HG03571 (cell line): ENCODE measurements around the gene STXBP4.

Experiments used
- ATAC-seq: cut with Tn5 transposase; IDR thresholded peaks from one replicate; pipeline ENCODE4 v1.9.1; 2021; ENCODE audit not compliant: unreplicated experiment

The STXBP4 gene, protein sequence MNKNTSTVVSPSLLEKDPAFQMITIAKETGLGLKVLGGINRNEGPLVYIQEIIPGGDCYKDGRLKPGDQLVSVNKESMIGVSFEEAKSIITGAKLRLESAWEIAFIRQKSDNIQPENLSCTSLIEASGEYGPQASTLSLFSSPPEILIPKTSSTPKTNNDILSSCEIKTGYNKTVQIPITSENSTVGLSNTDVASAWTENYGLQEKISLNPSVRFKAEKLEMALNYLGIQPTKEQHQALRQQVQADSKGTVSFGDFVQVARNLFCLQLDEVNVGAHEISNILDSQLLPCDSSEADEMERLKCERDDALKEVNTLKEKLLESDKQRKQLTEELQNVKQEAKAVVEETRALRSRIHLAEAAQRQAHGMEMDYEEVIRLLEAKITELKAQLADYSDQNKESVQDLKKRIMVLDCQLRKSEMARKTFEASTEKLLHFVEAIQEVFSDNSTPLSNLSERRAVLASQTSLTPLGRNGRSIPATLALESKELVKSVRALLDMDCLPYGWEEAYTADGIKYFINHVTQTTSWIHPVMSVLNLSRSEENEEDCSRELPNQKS

DNA sequence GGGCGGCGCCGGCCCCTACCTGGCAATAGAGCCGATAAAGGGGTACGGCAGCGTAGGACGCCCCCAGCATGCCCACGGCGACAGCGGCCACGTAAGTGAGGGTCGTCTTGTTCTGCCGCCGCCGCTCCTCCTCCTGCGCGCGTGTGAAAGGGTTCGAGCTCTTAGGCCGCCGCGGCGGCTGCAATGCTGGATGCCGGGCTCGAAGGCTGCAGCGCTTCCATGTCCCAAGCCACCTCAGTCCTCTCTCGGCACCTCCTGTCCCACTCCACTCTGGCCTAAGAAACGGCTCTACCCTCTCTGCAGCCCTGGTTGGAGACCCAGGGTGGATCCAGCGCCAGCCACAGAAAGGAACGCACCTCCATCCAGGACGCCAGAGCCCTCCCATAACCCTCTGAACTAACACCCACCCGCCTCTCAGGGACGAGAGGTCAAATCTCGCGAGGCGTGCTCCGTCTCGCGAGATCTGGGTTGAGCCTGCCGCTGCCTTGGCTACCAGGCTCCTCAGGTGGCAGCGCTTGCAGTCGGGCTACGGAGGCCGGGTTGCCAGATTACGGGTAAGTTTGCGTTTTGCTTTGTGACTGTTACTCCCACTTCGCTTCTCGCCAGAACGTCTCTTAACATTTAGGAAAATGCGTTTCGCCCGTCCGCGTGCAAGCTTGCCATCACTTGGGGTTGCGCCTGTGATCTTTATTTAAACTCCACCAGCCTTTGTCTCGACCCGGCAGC is at the start of gene STXBP4, which contains the start of gene COX11:
Gene STXBP4 (plus strand): TSS at position 504 of the 726 bp plus-strand sequence. CDS start 17,455 bp downstream, outside the sequence.
Gene COX11 (minus strand): TSS at position 393 of the 726 bp plus-strand sequence. CDS start 8 bp downstream, at position 385.
- ATAC-seq = peak; percentile 89

DNA sequence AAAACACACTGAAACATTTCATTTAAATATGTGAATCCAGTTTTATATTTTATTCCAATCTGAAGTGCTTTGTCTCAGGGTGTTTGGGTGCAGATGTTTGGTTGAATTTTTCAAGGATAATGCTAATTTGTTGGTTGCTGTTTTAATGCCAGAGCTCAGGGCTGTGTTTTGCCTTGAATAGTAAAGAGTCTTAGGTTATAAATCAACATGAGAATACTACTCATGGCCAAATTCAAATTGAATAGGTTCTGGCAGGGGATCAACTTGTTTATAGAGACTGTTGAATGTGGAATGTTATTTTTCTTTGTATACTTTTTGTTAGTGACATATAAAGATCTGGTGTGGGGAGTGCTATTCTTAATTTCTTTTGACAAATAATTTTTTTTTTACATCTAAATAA is 49.1 kb upstream of the STXBP4 start:
- no peak for ATAC-seq

DNA sequence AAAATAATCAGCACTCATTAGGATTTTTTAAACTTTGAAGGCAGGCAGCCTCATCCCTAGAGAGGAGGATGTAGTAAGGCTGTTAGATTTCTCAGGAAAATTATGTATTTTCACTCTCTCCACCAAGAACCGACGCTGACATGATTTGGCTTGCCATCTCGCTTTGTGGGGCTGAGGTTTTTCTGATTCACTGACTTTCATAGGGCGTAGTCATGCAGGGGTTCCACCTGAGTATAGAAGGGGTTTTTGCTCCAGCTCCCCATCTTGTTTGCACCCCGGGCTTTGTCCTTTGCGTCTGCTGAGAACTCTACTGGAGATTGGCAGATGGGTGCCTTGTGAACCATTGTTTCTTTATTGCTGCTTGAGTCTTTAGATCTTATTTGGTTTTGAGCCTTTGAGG is 47.7 kb upstream of the STXBP4 start:
- no peak for ATAC-seq

DNA sequence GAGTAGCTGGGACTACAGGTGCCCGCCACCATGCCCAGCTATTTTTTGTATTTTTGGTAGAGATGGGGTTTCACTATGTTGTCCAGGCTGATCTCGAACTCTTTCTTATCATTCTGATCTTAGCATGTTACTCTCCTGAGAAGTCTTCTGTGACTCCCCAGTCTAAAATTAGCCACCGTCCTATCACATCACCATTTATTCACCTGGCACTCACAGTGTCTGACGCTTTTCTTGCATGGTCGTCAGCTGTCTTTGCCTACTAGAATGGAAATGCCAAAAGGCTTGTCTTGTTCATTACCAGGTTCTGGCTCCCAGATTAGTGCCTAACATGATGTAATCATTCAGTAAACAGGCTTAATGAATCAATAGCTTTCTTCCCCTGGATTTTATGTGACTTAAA is 44.2 kb upstream of the STXBP4 start:
- no peak for ATAC-seq

DNA sequence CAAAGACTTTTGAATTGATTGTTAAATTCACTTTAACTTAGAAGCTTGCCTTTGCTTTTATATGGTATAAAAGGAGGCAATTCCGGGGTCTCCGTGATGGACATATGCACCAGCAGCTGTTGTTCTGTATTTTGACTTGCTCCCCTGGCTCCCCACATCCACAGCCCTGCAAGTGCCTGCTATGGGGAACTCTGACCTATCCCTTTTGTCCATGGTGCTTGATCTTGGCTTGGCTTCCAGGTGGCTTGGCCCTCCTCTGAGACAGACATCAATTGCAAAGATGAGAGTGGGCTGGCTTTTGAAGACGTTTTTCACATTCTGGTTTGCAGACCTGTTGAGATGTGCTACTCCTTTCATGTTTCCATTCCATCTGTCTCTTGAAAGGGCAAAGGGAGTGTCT is 41.0 kb upstream of the STXBP4 start:
- no peak for ATAC-seq

DNA sequence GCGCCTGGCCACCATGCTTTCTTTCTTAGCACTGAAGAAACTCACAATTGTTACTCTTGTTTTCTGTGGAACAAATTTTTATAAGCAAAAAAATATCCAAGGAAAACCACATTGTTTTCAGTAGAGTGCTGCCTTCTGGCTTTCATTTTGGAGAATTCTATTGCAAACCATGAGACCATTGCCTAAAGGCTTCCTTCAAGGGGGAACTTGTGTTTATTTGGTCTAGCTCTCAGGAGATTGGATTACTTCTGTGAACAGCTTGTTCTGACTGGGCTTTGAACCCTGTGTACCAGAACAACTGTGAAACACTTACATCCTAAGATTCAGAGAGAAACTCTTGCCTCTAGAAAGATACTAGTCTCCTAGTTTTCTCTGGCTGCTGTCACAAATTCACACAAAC is 35.9 kb upstream of the STXBP4 start:
- no peak for ATAC-seq

DNA sequence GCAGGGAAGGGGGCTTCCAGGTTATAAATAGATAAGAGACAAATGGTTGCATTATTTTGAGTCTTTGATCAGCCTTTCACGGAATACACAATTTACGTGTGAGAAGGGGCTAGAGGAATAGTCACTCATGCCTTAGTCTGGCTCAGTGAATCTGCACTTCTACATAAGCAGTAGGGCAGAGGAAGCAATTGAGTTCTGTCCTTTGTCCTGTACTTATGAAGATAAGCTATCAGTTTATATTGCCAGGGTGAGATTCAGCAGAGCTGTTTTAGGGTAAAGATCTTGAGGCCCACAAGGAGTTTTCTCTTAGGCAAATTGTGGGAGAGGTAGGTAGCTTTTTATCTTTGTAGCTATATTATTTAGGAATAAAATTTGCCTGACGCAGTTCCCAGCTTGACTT is 34.6 kb upstream of the STXBP4 start:
- ATAC-seq = no peak

DNA sequence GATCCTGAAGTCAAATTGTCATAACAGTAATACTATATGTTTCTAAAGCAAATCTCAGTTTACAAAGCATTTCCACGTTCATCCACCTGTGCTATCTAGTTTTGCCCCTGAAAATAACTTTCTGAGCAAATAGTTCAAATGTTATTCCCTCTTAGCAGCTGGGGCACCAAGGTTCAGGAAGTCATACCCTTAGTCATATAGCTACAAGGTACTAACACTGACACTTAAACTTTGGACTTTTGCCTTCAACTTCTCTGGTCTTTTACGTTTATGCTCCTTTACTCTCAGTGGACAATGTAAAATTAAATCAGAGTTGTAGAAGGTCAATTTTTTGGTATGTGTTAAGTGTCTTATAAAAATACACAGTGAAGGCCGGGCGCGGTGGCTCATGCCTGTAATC is 33.1 kb upstream of the STXBP4 start:
- no peak for ATAC-seq

DNA sequence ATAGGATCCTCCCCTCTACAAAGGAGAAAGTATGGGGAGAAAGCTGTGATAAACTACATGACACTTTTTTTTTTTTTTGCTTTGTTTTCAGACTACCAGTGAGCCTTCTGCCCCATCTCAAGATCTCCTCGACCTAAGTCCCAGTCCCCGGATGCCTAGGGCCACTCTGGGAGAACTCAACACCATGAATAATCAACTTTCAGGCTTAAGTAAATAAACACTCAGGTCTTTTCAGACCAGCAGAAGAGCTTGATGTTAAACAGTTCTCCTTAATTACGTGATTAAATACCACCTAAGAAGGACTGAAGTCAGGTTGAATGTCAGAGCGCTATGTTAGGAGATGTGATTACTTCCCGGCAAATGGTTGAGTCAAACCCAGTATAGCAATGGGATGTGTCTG is 31.5 kb upstream of the STXBP4 start:
- ATAC-seq = no peak

DNA sequence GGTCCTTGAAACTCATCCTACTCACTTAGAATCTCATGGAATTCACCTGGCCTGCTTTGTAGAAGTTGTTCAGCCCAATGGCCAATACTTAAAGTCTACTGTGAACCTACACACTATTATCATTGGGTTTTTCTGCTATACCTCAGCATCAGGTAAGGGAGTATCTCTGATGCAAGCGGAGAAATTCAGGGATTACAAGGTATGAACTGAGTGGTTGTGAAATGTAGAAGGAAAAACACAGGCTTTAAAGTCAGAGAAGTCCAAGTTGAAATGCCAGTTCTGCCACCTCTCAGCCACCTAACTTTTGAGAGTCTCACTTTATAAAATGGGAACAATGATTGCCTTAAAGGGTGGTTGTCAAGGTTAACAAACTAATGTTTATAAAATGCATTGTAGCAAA is 31.1 kb upstream of the STXBP4 start:
- no peak for ATAC-seq

DNA sequence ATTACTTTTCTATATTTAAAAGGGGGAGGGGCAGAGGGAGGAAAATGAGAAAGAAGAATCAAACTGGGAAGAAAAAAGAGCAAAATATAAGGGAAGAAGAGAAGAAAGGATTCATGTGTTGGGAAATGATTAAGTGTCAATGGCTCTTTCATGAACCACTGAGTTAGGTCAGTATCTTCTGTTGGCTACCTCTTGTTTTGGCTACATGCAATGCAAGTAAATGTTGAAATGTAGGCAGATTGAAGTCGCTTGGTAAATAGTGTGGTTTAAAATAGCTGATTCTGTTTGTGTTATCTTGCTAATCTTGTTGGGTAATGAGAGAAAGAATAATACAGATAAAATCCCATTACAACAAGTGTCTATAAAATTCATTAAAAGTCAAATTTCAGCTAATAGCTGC is 27.3 kb upstream of the STXBP4 start:
- no peak for ATAC-seq

DNA sequence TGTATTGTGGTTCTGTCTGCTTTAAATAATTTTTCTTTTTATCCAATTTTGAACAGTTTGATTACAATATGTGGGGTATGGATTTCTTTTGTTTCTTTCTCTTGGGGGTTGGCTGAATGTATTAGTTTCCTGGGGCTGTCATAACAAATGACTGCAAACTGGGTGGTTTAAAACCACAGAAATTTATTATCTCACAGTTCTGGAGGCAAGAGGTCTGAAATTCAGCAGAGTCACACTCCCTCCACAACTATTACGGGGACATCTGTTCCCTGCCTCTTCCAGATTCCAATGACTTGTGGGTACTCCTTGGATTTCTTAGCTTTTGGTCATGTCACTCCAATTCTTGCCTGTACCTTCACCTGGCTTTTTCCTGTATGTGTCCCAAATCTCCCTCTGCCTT is 23.8 kb upstream of the STXBP4 start:
- ATAC-seq = no peak

DNA sequence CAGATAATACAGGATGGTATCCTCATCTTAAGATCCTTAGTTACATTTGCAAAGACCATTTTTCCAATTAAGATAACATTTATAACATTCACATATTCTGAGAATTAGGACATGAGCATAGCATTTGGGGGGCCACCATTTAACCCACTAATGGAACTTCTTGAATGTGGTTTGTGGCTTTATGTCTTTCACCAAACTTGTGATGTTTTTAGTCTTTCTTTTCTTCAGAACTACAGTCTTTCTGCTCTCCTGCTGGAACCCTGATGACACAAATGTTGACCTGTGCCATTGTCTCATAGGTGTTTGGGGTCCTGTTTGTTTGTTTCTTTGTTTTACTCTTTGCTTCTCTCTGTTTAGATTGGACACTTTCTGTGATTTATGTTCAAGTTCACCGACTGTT is 23.3 kb upstream of the STXBP4 start:
- no peak for ATAC-seq

DNA sequence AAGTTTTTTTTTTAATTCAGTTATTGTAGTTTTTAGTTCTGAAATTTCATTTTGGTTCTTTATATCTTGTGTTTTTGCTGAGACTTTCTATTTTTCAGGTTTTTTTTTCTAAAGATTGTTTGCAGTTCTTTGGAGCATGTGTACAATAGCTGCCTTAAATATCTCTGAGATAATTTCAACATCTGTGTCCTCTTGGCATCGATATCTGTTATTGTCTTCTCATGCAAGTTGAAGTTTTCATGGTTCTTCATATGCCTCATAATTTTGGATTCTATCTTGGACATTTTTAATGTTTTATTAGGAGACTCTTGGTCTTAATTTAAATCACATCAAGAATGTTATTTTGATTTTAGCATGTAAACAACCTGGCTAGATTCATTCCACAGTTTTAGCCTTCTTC is 22.9 kb upstream of the STXBP4 start:
- ATAC-seq = no peak

DNA sequence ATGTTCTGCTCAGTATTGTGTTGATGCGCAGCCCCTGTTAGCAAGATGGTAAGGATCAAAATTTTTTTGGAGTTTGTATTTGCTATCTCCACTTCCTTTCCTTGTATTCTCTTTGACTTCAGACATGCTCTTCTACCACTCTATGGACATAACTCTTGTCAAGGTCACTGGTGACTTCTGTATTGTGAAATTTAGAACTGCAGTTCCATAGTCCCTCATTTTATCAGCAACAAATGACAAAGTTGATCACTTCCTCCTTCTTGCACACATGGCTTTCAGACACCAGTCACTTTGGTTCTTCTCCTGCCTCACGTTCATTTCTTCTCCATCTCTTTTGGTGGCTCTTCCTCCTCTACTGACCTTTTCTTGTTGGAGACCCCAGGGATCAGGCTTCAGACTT is 21.2 kb upstream of the STXBP4 start:
- no peak for ATAC-seq

DNA sequence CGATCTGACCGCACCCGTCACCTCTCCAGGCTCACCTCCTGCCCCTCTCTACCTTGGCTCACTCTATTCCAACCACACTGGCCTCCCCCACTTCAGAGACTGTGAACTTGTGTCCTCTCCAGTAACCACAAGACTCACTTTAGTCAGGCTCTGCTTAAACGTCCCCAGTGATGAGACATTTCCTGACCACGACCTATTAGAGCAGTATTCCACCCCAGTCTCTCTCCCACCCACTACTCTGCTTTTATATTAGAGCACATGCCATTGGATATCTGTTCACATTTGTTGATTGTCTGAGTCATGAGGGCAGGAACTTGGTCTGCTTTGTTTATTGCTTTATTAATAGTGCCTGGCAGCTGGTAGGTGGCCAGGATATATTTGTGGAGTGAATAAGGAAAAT is 20.2 kb upstream of the STXBP4 start:
- ATAC-seq = no peak

DNA sequence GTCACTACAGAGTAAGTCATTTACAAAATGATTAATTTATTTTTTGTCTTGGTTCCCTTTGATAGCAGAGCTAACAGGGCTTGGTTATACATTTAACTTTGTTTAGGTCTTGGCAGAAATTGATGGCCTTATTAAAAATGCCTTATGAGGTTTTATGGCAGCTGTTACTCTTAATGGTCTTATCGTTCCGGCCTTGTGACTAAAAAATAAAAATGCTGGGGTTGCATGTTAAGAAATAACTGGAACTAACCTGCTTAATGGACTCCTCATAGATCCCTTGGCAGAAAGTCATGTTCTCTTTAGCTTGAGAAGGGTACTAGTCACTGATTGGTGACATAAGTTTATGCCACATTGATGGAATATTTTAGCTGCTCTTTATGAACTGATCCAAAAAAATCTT is 18.4 kb upstream of the STXBP4 start:
- no peak for ATAC-seq

DNA sequence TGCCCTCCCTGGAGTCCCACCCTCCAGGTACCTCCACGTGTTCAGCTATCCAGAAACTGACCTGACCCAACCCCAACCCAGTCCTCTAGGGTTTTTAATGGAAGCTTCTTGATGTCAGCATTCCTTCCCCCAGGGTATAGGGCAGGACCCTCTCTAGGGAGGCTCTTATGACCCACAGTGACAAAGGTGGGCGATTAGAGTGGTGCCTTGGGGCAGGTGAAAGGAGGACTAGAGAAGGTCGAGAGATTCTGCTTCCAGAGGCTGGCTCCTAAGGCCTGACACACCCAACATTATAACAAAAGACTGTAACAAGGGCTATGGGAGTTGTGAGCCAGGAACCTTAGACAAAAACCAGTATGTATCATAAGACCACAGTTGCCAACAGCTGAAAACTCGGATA is 17.3 kb upstream of the STXBP4 start:
- no peak for ATAC-seq

DNA sequence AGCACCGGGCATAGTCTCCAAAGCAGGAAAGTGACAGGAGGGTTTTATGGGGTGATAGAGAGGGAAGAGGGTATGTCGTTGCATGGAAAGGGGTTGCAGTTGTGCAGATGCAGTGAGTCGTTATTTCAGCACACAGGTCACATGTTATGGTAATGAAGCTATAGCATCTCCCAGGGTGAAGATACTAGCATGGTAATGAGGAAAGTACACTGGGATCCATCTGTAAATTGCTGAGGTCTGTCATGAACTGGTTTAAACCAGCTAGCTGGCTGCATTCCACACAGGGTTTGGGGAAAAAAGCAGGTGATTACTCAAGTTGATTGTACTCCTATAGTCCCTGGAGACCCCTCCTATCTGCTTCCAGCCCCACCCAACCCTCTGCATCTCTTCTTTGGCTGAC is 11.8 kb upstream of the STXBP4 start:
- no peak for ATAC-seq

DNA sequence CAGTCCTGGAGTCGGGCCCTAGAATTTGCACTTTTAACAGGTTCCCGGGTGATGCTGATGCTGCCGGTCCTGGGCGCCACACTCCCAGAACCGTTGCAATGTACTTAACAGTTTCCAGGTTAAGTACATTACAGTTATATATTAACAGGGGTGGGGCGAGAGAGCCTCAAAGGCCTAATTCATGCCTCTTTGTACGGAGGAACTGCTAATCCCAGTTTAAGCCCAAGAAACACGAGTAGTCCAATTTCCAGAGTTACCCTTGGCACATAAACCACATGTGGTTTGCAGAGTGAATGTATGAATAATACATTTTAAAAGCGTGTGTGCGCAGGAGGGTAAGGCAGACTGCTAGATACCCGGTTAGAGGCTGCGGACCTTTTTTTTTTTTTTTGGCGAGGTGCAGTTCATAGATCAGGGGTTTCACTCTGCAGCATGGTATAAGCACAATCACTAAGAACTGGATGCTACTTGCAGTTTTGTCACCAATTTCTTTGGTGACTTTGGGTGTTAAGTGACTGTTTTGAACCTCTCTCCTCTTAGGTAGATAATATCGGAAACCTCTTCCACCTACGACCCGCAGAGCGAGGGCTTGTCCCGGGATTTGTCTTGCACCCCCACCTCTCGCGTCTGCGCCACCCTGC is 824 bp upstream of the STXBP4 start:
- ATAC-seq = peak; percentile 22

DNA sequence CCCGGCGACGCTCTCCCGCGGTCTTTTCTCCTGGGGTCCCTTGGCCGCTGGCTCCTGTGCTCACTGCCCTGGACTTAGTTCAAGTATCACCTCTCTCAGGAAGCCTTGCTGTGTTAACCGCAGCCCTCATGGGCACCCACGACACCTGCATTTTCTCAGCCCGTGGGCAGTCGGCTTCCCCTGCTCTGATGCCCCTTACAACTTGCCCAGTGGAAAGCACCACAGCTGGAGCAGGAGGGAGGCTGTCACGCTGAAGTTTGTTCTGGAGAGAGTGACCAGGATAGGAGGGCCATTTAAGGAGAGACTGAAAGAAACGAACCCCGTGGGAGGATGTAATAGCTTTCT is 395 bp downstream of the STXBP4 start:
- peak; percentile 18 for ATAC-seq
